HepG2 (cell line): ENCODE data around the gene SEH1L. TPM values are rescaled to one million over a fixed set of nuclear protein-coding genes. Genes with fewer than 3 reads are reported as not detected.

Experiments used
- ATAC-seq: fragments of 200-7000 bp; cut with Tn5 transposase; 3 replicates; pipeline ENCODE4 v1.9.1; 2020; ENCODE audit warnings: mild to moderate bottlenecking, moderate library complexity
- BruUV-seq: library from RNA; stranded (reverse); fragments of 400-500 nt; replicated peaks from 2 replicates; lab custom pipeline; 2021; lab: Mats Ljungman, UMichigan
- CTCF ChIA-PET: fragments of 300-600 bp; formaldehyde crosslinking; extraction: SDS; loops from one replicate; lab custom pipeline; 2021; ENCODE audit warnings: low total read pairs, inconsistent platforms, low intra/inter-chr PET ratio; lab: Yijun Ruan, JAX
- POLR2A ChIA-PET: fragments of 350-600 bp; sonication (Branson Sonifier 250); formaldehyde crosslinking; loops from one replicate; lab custom pipeline; 2020; ENCODE audit warnings: antibody characterized with exemption, inconsistent platforms; lab: Yijun Ruan, JAX
- DNase-seq: peaks from one replicate; pipeline ENCODE4 v3.0.0-alpha.2; 2015; ENCODE audit warnings: low spot score
- FAIRE-seq: peaks from 3 replicates; lab custom pipeline; 2011; peaks lifted over from hg19 to GRCh38; lab: Jason Lieb, UNC
- H2AFZ ChIP-seq: one replicate; pipeline ENCODE4 v1.6.1; 2011; ENCODE audit warnings: low read length, inconsistent platforms
- H3K27ac ChIP-seq: fragments of 300-600 bp; 3 replicates; pipeline ENCODE4 v1.8.0; 2011; ENCODE audit warnings: mixed run types, mild to moderate bottlenecking, mixed read lengths, low read length, inconsistent platforms; ENCODE audit not compliant: insufficient read depth; ENCODE audit errors: extremely low read length
- H3K27me3 ChIP-seq, 2 experiments: fragments of 200-600 bp in 1 of 2; 2 replicates in 1 of 2; 3 replicates in 1 of 2; pipeline versions ENCODE4 v1.6.0 to v1.8.0; 2011; ENCODE audit warnings: low read length in 2 of 2, mild to moderate bottlenecking in 2 of 2, moderate library complexity in 2 of 2, inconsistent platforms in 1 of 2; ENCODE audit not compliant: insufficient read depth in 2 of 2, control insufficient read depth in 1 of 2
- H3K36me3 ChIP-seq, 2 experiments: fragments of 200-600 bp in 1 of 2; replicated peaks in 1 of 2; 2 replicates in 1 of 2; 3 replicates in 1 of 2; pipeline versions ENCODE4 v1.5.1 to v1.8.0; 2011; ENCODE audit warnings: low read length in 2 of 2, inconsistent platforms in 1 of 2; ENCODE audit not compliant: insufficient read depth in 2 of 2, control insufficient read depth in 1 of 2
- H3K4me1 ChIP-seq: 2 replicates; pipeline ENCODE4 v1.5.1; 2012; ENCODE audit warnings: low read length, inconsistent platforms; ENCODE audit not compliant: insufficient read depth
- H3K4me2 ChIP-seq: 2 replicates; pipeline ENCODE4 v1.6.0; 2011; ENCODE audit warnings: low read depth, low read length, inconsistent platforms
- H3K4me3 ChIP-seq, 3 experiments: fragments of 200-600 bp in 1 of 3; sonication (generic), shearing (Covaris generic) in 1 of 3; replicated peaks in 1 of 3; 2 replicates each; pipeline ENCODE4 v1.5.1; 2011 to 2016; ENCODE audit warnings: low read length in 3 of 3, inconsistent platforms in 2 of 3, low read depth in 2 of 3, mild to moderate bottlenecking in 2 of 3, control low read depth in 1 of 3, mixed read lengths in 1 of 3; ENCODE audit not compliant: insufficient read depth in 1 of 3
- H3K79me2 ChIP-seq: one replicate; pipeline ENCODE4 v1.6.1; 2011; ENCODE audit warnings: low read length, inconsistent platforms; ENCODE audit not compliant: insufficient read depth
- H3K9ac ChIP-seq: 2 replicates; pipeline ENCODE4 v1.6.0; 2011; ENCODE audit warnings: mild to moderate bottlenecking, low read depth, low read length, inconsistent platforms; ENCODE audit not compliant: insufficient read depth
- H3K9me3 ChIP-seq: 2 replicates; pipeline ENCODE4 v1.5.1; 2012; ENCODE audit warnings: mild to moderate bottlenecking, low read length
- H4K20me1 ChIP-seq: 2 replicates; pipeline ENCODE4 v1.6.0; 2011; ENCODE audit warnings: inconsistent platforms, mild to moderate bottlenecking, low read length, moderate library complexity; ENCODE audit not compliant: insufficient read depth
- EP300 ChIP-seq, 3 experiments: sonication (generic) in 1 of 3; formaldehyde crosslinking in 1 of 3; IDR thresholded peaks; 2 replicates each; pipeline versions ENCODE4 v1.5.1 to v1.6.1; 2011 to 2020; ENCODE audit warnings: low read depth in 2 of 3, low read length in 2 of 3, borderline replicate concordance in 1 of 3, improper control_type of control experiment in 1 of 3, mild to moderate bottlenecking in 1 of 3, missing genetic modification reagents in 1 of 3, moderate library complexity in 1 of 3
- FOSL1 ChIP-seq: sonication (generic); formaldehyde crosslinking; IDR thresholded peaks from 2 replicates; pipeline ENCODE4 v1.9.0; 2021; ENCODE audit warnings: missing genetic modification reagents, borderline replicate concordance
- KAT2B ChIP-seq: fragments of 150-350 bp; IDR thresholded peaks from 2 replicates; pipeline ENCODE4 v1.6.1; 2014; ENCODE audit warnings: low read depth, low read length, borderline replicate concordance
- KDM3A ChIP-seq: IDR thresholded peaks from 2 replicates; pipeline ENCODE4 v1.6.1; 2018; ENCODE audit warnings: low read depth, missing compliant biosample characterization
- KLF15 ChIP-seq: sonication (generic); formaldehyde crosslinking; IDR thresholded peaks from 2 replicates; pipeline ENCODE4 v1.8.1; 2023; ENCODE audit warnings: borderline replicate concordance, mild to moderate bottlenecking, inconsistent platforms, missing genetic modification reagents, mixed read lengths
- KMT2B ChIP-seq: IDR thresholded peaks from 2 replicates; pipeline ENCODE4 v1.6.1; 2016; ENCODE audit warnings: missing genetic modification reagents, missing compliant biosample characterization
- MAF1 ChIP-seq: sonication (generic); formaldehyde crosslinking; IDR thresholded peaks from 2 replicates; pipeline ENCODE4 v1.5.0; 2020; ENCODE audit warnings: missing genetic modification reagents, borderline replicate concordance
- NFKB2 ChIP-seq: sonication (generic); formaldehyde crosslinking; IDR thresholded peaks from 2 replicates; pipeline ENCODE4 v1.4.0; 2020; ENCODE audit warnings: missing genetic modification reagents, borderline replicate concordance
- SIX4 ChIP-seq: sonication (generic); formaldehyde crosslinking; IDR thresholded peaks from 2 replicates; pipeline ENCODE4 v1.4.0; 2020; ENCODE audit warnings: missing genetic modification reagents
- ZBTB3 ChIP-seq: sonication (generic); formaldehyde crosslinking; IDR thresholded peaks from 2 replicates; pipeline ENCODE4 v1.4.0; 2020; ENCODE audit warnings: low read depth, mild to moderate bottlenecking, moderate library complexity, missing genetic modification reagents, borderline replicate concordance
- WGBS: methylation state at CpG from one replicate; pipeline ENCODE4 v1.1.6; 2017; ENCODE audit warnings: low lambda C conversion rate; 5-methylcytosine and 5-hydroxymethylcytosine counted together
- in situ Hi-C: cut with HindIII; loops from 2 replicates; pipeline ENCODE4 v1.10.0; 2017; ENCODE audit warnings: low pct_unique_long_range_greater_than_20kb; ENCODE audit not compliant: extremely low pct_ligation_motif_present
- intact Hi-C: fragments of 100-400 bp; cut with micrococcal nuclease; formaldehyde crosslinking; loops from one replicate; pipeline ENCODE4 v1.10.0; 2022; ENCODE audit not compliant: unreplicated experiment
- polyA plus RNA-seq, 8 experiments: library from polyadenylated mRNA; depleted of rRNA in 3 of 8; stranded (reverse) in 7 of 8; unstranded in 1 of 8; fragments of >200 nt; fragmentation: Illumina TruSeq in 4 of 8; extraction: Trizol in 4 of 8; gene quantifications; 2 replicates each; pipeline versions ENCODE4 v1.2.1 to v1.2.3, GENCODE V29; 2011 to 2016; ENCODE audit warnings: low read depth in 4 of 8, missing spikeins in 1 of 8, mixed read lengths in 1 of 8; ENCODE audit not compliant: insufficient read depth in 1 of 8
- total RNA-seq, 5 experiments: library from RNA; depleted of rRNA; stranded (reverse); fragments of >200 nt; fragmentation: Illumina TruSeq; extraction: Trizol; gene quantifications; 2 replicates each; pipeline ENCODE4 v1.2.3, GENCODE V29; 2016; ENCODE audit warnings: low read depth in 1 of 5

The SEH1L gene
- total and polyA plus RNA-seq, 2 of the 13 experiments (the other 11 are each of a cell fraction or from before 2014, with no cell fraction given), result 59.6 to 63.5 TPM

DNA sequence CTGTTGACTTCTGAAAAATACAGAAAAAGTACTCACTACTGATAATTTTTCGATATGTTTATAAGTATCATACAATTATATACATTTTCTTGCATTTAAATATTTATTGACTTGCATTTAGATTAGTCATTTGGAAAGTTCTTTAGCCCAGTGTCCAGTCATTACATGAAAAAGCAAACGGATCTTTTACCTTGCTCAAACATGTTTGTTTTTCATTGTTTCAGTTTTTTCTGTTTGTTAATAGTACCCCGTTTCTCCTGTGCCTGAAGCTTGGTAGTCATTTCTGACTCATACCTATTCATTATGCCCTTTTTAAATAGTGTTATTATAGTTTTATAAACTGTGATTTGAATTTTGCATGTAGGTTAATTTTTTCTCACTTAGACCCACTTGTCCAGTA, 71.5 kb downstream of the SEH1L start:
- no peak for TF ChIP-seq NFKB2 (CRISPR knock-in tag)
- TF ChIP-seq ZBTB3 (CRISPR knock-in tag), result no peak
- no peak for TF ChIP-seq KDM3A (CRISPR knock-in tag)
- no peak for TF ChIP-seq KLF15 (CRISPR knock-in tag)
- TF ChIP-seq KMT2B (CRISPR knock-in tag), result no peak
- TF ChIP-seq, all 625 proteins: peak for 0
- H3K27me3 ChIP-seq, result no peaks in the 10 kb centered on the region
- in situ Hi-C loops, result loop anchor here (25.0 kb wide), 1 partner anchor 618 kb away; no protein-coding TSS in a partner anchor
- H3K4me1 ChIP-seq, result no peaks in the 10 kb centered on the region; the same call in 1 of the 2 replicates
- WGBS, result 84% methylated on average over 3 of the region's 3 CpGs
- DNase-seq (no peak), FAIRE-seq (no peak), ATAC-seq (no peak)
- POLR2A ChIA-PET, result no interaction called here
- no TSS peak for BruUV-seq
- intact Hi-C loops, result no loop called here
- no peak overlapping the region for H3K27ac ChIP-seq
- no peaks in the 10 kb centered on the region for H4K20me1 ChIP-seq
- H2AFZ ChIP-seq, result no peak overlapping the region
- CTCF ChIA-PET, result no interaction called here
- no peaks in the 10 kb centered on the region for H3K9me3 ChIP-seq
- no peak overlapping the region for H3K9ac ChIP-seq
- peaks cover 10 to 49% of the 10 kb centered on the region in 2 experiments for H3K36me3 ChIP-seq
- no peak overlapping the region for H3K4me2 ChIP-seq
- no peak overlapping the region for H3K4me3 ChIP-seq
- H3K79me2 ChIP-seq, result peaks cover 3% of the 10 kb centered on the region

DNA sequence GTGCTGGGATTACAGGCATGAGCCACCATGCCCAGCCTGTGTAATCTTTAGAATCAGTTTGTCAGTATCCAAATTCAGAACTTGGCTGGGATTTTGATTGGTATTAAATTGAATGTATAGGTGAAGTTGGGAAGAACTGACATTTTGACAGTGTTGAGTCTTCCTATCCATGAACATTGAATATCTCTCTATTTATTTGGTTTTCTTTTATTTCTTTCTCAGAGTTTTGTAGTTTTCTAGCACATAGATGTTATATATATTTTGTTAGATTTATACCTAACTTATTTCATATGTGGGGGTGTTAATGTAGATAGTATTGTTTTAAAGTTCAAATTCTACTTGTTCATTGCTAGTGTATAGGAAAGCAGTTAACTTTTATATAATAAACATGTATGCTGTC, 74.8 kb downstream of the SEH1L start:
- FAIRE-seq, result no peak
- Histone ChIP-seq H4K20me1 (no peaks in the 10 kb centered on the region), H3K4me1 (no peaks in the 10 kb centered on the region), H3K9ac (no peak overlapping the region), H3K36me3 (peaks cover 4 to 51% of the 10 kb centered on the region in 2 experiments; a peak in 4 of 5 replicates), H3K9me3 (no peaks in the 10 kb centered on the region), H3K4me2 (no peak overlapping the region), H3K27me3 (no peaks in the 10 kb centered on the region), H3K79me2 (peaks cover 5% of the 10 kb centered on the region), H2AFZ (no peak overlapping the region), H3K27ac (no peak overlapping the region), H3K4me3 (no peak overlapping the region)
- POLR2A ChIA-PET, result no interaction called here
- DNase-seq, result no peak
- TF ChIP-seq EP300 (IDR thresholded peaks at IDR 0.05; ENCODE audit: low read depth in 2 of 2, low read length in 2 of 2) (no peak), EP300 (CRISPR knock-in tag; IDR thresholded peaks at IDR 0.05; ENCODE audit: borderline replicate concordance) (no peak), SIX4 (CRISPR knock-in tag) (no peak), MAF1 (no peak), FOSL1 (CRISPR knock-in tag) (no peak), KAT2B (no peak)
- CTCF ChIA-PET, result no interaction called here
- ATAC-seq, result no peak
- in situ Hi-C loops, result loop anchor here (25.0 kb wide), 1 partner anchor 615 kb away; no protein-coding TSS in a partner anchor
- no TSS peak for BruUV-seq
- intact Hi-C loops, result no loop called here
